ENCODE results near the gene CAPN5.
A peak's percentile ranks its signal among the peaks of the same experiment; 100 is the strongest.

CAPN5 gene

GRCh38 chr11:77089004-77089545 lies 22.3 kb downstream of the CAPN5 start:
- peak overlapping the region; percentile 77 for H3K14ac ChIP-seq (ENCODE audit: low read length)
- H3K9me3 ChIP-seq (replicated peaks in 1 of 2; ENCODE audit: control insufficient read depth in 2 of 2, insufficient read depth in 1 of 2, low read depth in 1 of 2, low read length in 2 of 2): no peaks in the 10 kb centered on the region
- no peak overlapping the region for H3K9ac ChIP-seq (ENCODE audit: low read depth, low read length, poor library complexity)
- peak overlapping the region; percentile 16 for H2BK12ac ChIP-seq (ENCODE audit: low read length)
- no peak overlapping the region for H2BK120ac ChIP-seq (ENCODE audit: low read depth, low read length)
- H3K27ac ChIP-seq (replicated peaks; ENCODE audit: low read length): no peak overlapping the region
- no peaks in the 10 kb centered on the region for H3K79me1 ChIP-seq (ENCODE audit: low read depth, low read length)
- H4K91ac ChIP-seq (ENCODE audit: low read depth, low read length, poor library complexity): no peak overlapping the region
- no peak overlapping the region for H3K4ac ChIP-seq (ENCODE audit: low read length)
- no peak for DNase-seq (ENCODE audit: low spot score)
- H3K36me3 ChIP-seq (replicated peaks in 1 of 2; ENCODE audit: control insufficient read depth in 2 of 2, insufficient read depth in 2 of 2, low read length in 2 of 2): peaks cover 2 to 81% of the 10 kb centered on the region in 2 donors
- peaks cover 4 to 6% of the 10 kb centered on the region in 2 donors for H3K4me1 ChIP-seq (ENCODE audit: control insufficient read depth in 2 of 2, insufficient read depth in 1 of 2, low read depth in 1 of 2, low read length in 2 of 2)
- H2BK15ac ChIP-seq (ENCODE audit: low read length): no peak overlapping the region
- H3K4me2 ChIP-seq (ENCODE audit: insufficient read depth, low read length, poor library complexity, severe bottlenecking): no peak overlapping the region
- H2AK5ac ChIP-seq (ENCODE audit: low read depth, low read length): no peak overlapping the region
- no peak overlapping the region for H2AFZ ChIP-seq (ENCODE audit: low read length)
- peak overlapping the region; percentile 4 for H3K18ac ChIP-seq (ENCODE audit: low read length)
- H3K4me3 ChIP-seq (ENCODE audit: low read length in 2 of 2): no peak overlapping the region
- no peak overlapping the region for H3K23ac ChIP-seq (ENCODE audit: low read depth, low read length, poor library complexity)
- no peak overlapping the region for H4K8ac ChIP-seq (ENCODE audit: low read depth, low read length)
- peaks cover 0 to 1% (median 0%) of the 10 kb centered on the region in 3 experiments for H3K27me3 ChIP-seq (ENCODE audit: control insufficient read depth in 3 of 3, insufficient read depth in 3 of 3, low read depth in 1 of 3, low read length in 3 of 3)
- H2BK5ac ChIP-seq (ENCODE audit: low read length): no peak overlapping the region
- no CpG with 5 or more reads among the region's 3 CpGs for WGBS, 2 donors (ENCODE audit: extremely low coverage in 2 of 2, insufficient read length in 2 of 2, insufficient replicate concordance in 1 of 2)

GRCh38 chr11:77090046-77090372 lies 23.2 kb downstream of the CAPN5 start:
- Histone ChIP-seq H2AFZ (ENCODE audit: low read length) (no peak overlapping the region), H3K27ac (replicated peaks; ENCODE audit: low read length) (no peak overlapping the region), H3K27me3 (ENCODE audit: control insufficient read depth in 3 of 3, insufficient read depth in 3 of 3, low read depth in 1 of 3, low read length in 3 of 3) (peaks cover 0 to 1% (median 0%) of the 10 kb centered on the region in 3 experiments), H2BK120ac (ENCODE audit: low read depth, low read length) (no peak overlapping the region), H3K79me1 (ENCODE audit: low read depth, low read length) (no peaks in the 10 kb centered on the region), H3K9ac (ENCODE audit: low read depth, low read length, poor library complexity) (no peak overlapping the region), H3K23ac (ENCODE audit: low read depth, low read length, poor library complexity) (no peak overlapping the region), H4K91ac (ENCODE audit: low read depth, low read length, poor library complexity) (no peak overlapping the region), H3K4me1 (ENCODE audit: control insufficient read depth in 2 of 2, insufficient read depth in 1 of 2, low read depth in 1 of 2, low read length in 2 of 2) (peaks cover 4 to 6% of the 10 kb centered on the region in 2 donors), H3K4ac (ENCODE audit: low read length) (no peak overlapping the region), H2AK5ac (ENCODE audit: low read depth, low read length) (peak overlapping the region; percentile 29), H3K18ac (ENCODE audit: low read length) (peak overlapping the region; percentile 61), H3K9me3 (replicated peaks in 1 of 2; ENCODE audit: control insufficient read depth in 2 of 2, insufficient read depth in 1 of 2, low read depth in 1 of 2, low read length in 2 of 2) (no peaks in the 10 kb centered on the region), H3K4me2 (ENCODE audit: insufficient read depth, low read length, poor library complexity, severe bottlenecking) (no peak overlapping the region), H3K4me3 (ENCODE audit: low read length in 2 of 2) (no peak overlapping the region), H2BK15ac (ENCODE audit: low read length) (no peak overlapping the region), H4K8ac (ENCODE audit: low read depth, low read length) (peak overlapping the region; percentile 49), H3K14ac (ENCODE audit: low read length) (no peak overlapping the region), H3K36me3 (replicated peaks in 1 of 2; ENCODE audit: control insufficient read depth in 2 of 2, insufficient read depth in 2 of 2, low read length in 2 of 2) (peaks cover 2 to 81% of the 10 kb centered on the region in 2 donors), H2BK12ac (ENCODE audit: low read length) (no peak overlapping the region), H2BK5ac (ENCODE audit: low read length) (no peak overlapping the region)
- DNase-seq (ENCODE audit: low spot score): no peak
- no CpG with 5 or more reads among the region's 4 CpGs for WGBS, 2 donors (ENCODE audit: extremely low coverage in 2 of 2, insufficient read length in 2 of 2, insufficient replicate concordance in 1 of 2)

GRCh38 chr11:77090373-77091111 lies 23.8 kb downstream of the CAPN5 start:
- H3K9ac ChIP-seq (ENCODE audit: low read depth, low read length, poor library complexity): no peak overlapping the region
- peak overlapping the region; percentile 61 for H3K18ac ChIP-seq (ENCODE audit: low read length)
- no peak overlapping the region for H3K4me3 ChIP-seq (ENCODE audit: low read length in 2 of 2)
- WGBS, 2 donors (ENCODE audit: extremely low coverage in 2 of 2, insufficient read length in 2 of 2, insufficient replicate concordance in 1 of 2): no CpG with 5 or more reads among the region's 13 CpGs
- DNase-seq (ENCODE audit: low spot score): no peak
- no peak overlapping the region for H3K27ac ChIP-seq (replicated peaks; ENCODE audit: low read length)
- no peak overlapping the region for H3K14ac ChIP-seq (ENCODE audit: low read length)
- H3K9me3 ChIP-seq (replicated peaks in 1 of 2; ENCODE audit: control insufficient read depth in 2 of 2, insufficient read depth in 1 of 2, low read depth in 1 of 2, low read length in 2 of 2): no peaks in the 10 kb centered on the region
- H3K4ac ChIP-seq (ENCODE audit: low read length): no peak overlapping the region
- H2BK120ac ChIP-seq (ENCODE audit: low read depth, low read length): no peak overlapping the region
- H2BK12ac ChIP-seq (ENCODE audit: low read length): no peak overlapping the region
- no peaks in the 10 kb centered on the region for H3K79me1 ChIP-seq (ENCODE audit: low read depth, low read length)
- H2AFZ ChIP-seq (ENCODE audit: low read length): no peak overlapping the region
- peaks cover 4 to 6% of the 10 kb centered on the region in 2 donors for H3K4me1 ChIP-seq (ENCODE audit: control insufficient read depth in 2 of 2, insufficient read depth in 1 of 2, low read depth in 1 of 2, low read length in 2 of 2)
- H3K23ac ChIP-seq (ENCODE audit: low read depth, low read length, poor library complexity): no peak overlapping the region
- no peak overlapping the region for H3K4me2 ChIP-seq (ENCODE audit: insufficient read depth, low read length, poor library complexity, severe bottlenecking)
- H4K91ac ChIP-seq (ENCODE audit: low read depth, low read length, poor library complexity): no peak overlapping the region
- peak overlapping the region; percentile 79 for H2AK5ac ChIP-seq (ENCODE audit: low read depth, low read length)
- peaks cover 2 to 81% of the 10 kb centered on the region in 2 donors for H3K36me3 ChIP-seq (replicated peaks in 1 of 2; ENCODE audit: control insufficient read depth in 2 of 2, insufficient read depth in 2 of 2, low read length in 2 of 2)
- H3K27me3 ChIP-seq (ENCODE audit: control insufficient read depth in 3 of 3, insufficient read depth in 3 of 3, low read depth in 1 of 3, low read length in 3 of 3): peaks cover 0 to 1% (median 0%) of the 10 kb centered on the region in 3 experiments
- peak overlapping the region; percentile 49 for H4K8ac ChIP-seq (ENCODE audit: low read depth, low read length)
- H2BK15ac ChIP-seq (ENCODE audit: low read length): peak overlapping the region; percentile 55
- no peak overlapping the region for H2BK5ac ChIP-seq (ENCODE audit: low read length)

GRCh38 chr11:77091146-77091940 lies 24.6 kb downstream of the CAPN5 start:
- Histone ChIP-seq H3K14ac (ENCODE audit: low read length) (no peak overlapping the region), H4K8ac (ENCODE audit: low read depth, low read length) (no peak overlapping the region), H2AFZ (ENCODE audit: low read length) (no peak overlapping the region), H4K91ac (ENCODE audit: low read depth, low read length, poor library complexity) (no peak overlapping the region), H3K9ac (ENCODE audit: low read depth, low read length, poor library complexity) (no peak overlapping the region), H3K4ac (ENCODE audit: low read length) (no peak overlapping the region), H2BK15ac (ENCODE audit: low read length) (no peak overlapping the region), H3K4me3 (ENCODE audit: low read length in 2 of 2) (no peak overlapping the region), H3K27me3 (ENCODE audit: control insufficient read depth in 3 of 3, insufficient read depth in 3 of 3, low read depth in 1 of 3, low read length in 3 of 3) (no peaks in the 10 kb centered on the region), H3K27ac (replicated peaks; ENCODE audit: low read length) (no peak overlapping the region), H2BK120ac (ENCODE audit: low read depth, low read length) (no peak overlapping the region), H3K79me1 (ENCODE audit: low read depth, low read length) (no peaks in the 10 kb centered on the region), H2AK5ac (ENCODE audit: low read depth, low read length) (peak overlapping the region; percentile 93), H2BK5ac (ENCODE audit: low read length) (no peak overlapping the region), H3K18ac (ENCODE audit: low read length) (peak overlapping the region; percentile 72), H3K23ac (ENCODE audit: low read depth, low read length, poor library complexity) (peak overlapping the region; percentile 26), H2BK12ac (ENCODE audit: low read length) (no peak overlapping the region), H3K9me3 (replicated peaks in 1 of 2; ENCODE audit: control insufficient read depth in 2 of 2, insufficient read depth in 1 of 2, low read depth in 1 of 2, low read length in 2 of 2) (no peaks in the 10 kb centered on the region), H3K4me1 (ENCODE audit: control insufficient read depth in 2 of 2, insufficient read depth in 1 of 2, low read depth in 1 of 2, low read length in 2 of 2) (peaks cover 2 to 9% of the 10 kb centered on the region in 2 donors), H3K4me2 (ENCODE audit: insufficient read depth, low read length, poor library complexity, severe bottlenecking) (no peak overlapping the region), H3K36me3 (replicated peaks in 1 of 2; ENCODE audit: control insufficient read depth in 2 of 2, insufficient read depth in 2 of 2, low read length in 2 of 2) (peaks cover 2 to 81% of the 10 kb centered on the region in 2 donors)
- no CpG with 5 or more reads among the region's 9 CpGs for WGBS, 2 donors (ENCODE audit: extremely low coverage in 2 of 2, insufficient read length in 2 of 2, insufficient replicate concordance in 1 of 2)
- peak; percentile 61 for DNase-seq (ENCODE audit: low spot score)

Data from neuronal stem cell (in vitro differentiated cells).